Measurements from ENCODE around the gene PER3.

PER3 gene

DNA sequence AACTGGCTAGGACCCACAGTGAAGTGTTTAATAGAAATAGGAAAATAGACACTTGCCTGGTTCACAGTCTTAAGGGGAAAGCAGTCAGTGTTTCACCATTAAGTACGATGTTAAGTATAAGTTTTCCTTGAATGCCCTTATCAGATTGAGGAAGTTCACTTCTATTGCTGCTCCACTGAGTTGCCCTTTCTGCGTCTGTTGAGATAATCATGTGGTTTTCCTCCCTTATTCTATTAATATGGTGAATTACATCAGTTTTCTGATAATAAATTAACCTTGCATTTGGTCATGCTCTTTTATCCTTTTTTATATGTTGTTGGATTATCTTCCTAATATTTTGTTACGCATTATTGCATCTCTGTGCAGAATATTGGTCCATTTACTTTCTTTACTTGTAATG lies 47.4 kb downstream of the PER3 start:
- no peak overlapping the region for H3K4me3 ChIP-seq (ENCODE audit: low read depth, low read length)

- no peak overlapping the region for H3K4me3 ChIP-seq (ENCODE audit: low read depth, low read length)
Observed at GRCh38 chr1:7833035-7833434, 48.9 kb downstream of the PER3 start.

DNA sequence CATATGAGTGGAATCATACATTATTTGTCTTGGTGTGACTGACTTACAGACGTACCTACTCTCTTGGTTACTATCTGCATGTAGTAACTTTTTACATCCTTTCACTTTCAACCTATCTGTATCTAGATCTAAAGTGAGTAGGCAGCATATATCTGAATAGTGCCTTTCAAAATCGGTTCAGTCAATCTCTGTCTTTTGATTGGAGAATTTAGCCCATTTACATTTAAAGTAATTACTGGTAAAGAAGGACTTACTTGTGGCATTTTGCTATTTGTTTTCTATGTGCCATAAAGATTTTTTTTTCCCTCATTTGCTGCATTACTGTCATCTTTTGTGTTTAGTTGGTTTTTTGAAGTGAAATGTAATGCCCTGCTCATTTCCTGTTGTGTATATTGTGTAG lies 54.6 kb downstream of the PER3 start:
- H3K4me3 ChIP-seq (ENCODE audit: low read depth, low read length) = no peak overlapping the region

DNA sequence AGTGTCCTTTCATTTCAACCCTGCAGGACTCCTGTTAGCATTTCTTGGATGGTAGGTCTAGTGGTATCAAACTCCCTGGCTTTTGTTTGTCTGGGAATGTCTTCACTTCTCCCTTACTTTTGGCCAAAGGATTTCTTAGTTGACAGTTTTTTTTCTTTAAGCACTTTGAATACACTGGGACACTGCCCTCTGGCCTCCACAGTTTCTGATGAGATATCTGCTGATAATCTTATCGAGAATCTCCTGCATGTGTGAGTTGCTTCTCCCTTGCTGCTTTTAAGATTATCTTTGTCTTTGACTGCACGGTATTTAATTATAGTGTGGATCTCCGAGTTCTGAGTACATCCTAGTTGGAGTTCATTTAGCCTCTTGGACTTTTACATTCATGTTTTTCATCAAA lies 55.4 kb downstream of the PER3 start:
- H3K4me3 ChIP-seq (ENCODE audit: low read depth, low read length) = no peak overlapping the region

GRCh38 chr1:7842517-7842916 lies 58.4 kb downstream of the PER3 start:
- no peak overlapping the region for H3K4me3 ChIP-seq (ENCODE audit: low read depth, low read length)

- H3K4me3 ChIP-seq (ENCODE audit: low read depth, low read length) = no peak overlapping the region
Observed at GRCh38 chr1:7845761-7846160, 61.7 kb downstream of the PER3 start.

DNA sequence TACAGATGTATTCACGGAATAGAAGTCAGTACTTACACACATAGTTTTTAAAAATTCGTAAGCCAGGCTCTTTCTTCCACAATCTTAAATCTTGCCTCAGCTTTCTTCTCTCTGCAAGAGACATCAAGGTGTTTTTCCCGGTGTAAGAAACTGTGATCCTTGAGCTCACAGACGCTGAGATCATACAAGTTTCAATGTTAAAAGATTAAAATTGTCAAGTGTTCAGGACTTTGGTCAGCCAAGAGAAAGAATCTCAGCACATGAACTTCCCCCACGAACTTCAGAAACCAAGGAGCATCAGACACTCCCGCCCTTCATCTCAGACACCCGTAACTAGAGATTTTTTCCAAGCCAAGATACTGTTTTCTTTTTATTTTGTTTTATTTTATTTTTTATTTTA lies 62.6 kb downstream of the PER3 start:
- no peak overlapping the region for H3K4me3 ChIP-seq (ENCODE audit: low read depth, low read length)

DNA sequence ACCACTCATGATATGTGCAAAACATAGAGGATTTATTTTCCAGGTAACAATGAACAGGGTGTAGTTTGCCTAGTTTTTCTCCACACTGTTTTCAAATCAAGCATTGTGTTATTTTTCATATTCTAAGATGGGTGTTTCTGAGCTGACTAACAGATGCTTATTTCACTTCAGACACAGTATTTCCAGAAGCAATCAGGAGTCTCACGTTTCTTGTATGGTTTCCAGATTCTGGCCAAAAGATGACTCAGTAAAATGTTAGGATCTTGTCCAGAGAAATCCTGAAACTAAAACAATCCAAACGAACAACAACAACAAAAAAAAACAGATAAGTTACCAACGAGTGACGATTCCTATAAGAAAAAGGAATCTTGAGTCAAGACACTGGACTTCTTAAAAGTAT lies 63.5 kb downstream of the PER3 start:
- no peak overlapping the region for H3K4me3 ChIP-seq (ENCODE audit: low read depth, low read length)

GRCh38 chr1:7850786-7851185 lies 66.7 kb downstream of the PER3 start:
- H3K4me3 ChIP-seq (ENCODE audit: low read depth, low read length) = no peak overlapping the region

DNA sequence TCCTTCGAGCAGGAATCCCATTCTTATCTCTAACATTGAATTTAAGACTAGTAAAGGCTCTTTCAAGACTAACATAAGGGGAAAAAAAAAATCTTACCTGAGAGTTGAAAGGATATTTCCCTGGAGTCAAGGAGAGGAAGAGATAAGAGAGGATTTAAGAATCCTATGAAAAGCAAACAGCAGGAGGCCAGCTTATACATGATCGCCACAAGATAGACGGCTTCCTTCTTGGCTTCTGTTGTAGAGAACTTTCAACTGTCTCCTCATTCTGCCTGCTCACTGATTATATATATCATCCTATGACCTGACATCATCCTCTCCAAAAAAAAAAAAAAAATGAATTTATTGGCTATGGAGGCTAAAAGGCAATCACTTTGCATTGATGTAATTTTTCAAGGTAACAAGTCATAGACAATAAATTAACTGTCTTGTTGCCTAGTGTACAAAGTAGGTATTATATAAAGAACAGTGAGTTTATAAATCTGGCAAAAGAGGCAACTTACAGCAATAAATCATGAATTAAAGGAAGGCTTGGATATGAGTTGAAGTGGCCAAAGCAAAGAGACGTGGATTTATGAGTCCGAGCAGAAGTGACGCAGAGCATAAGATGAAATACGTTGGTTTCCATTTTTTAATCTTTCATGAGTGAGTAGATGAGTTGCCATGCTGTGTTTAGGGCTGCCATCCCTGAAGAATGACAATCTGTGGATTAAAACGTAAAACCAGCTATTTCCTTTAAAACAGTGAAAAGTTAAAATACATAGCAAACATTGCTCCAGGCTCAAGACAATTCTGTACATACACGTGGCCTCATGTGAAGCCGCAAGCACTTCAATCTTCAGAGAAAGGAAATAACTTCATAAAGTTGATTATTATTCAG lies 69.0 kb downstream of the PER3 start, which contains the start of gene UTS2:
Gene UTS2 (minus strand): TSS at position 262 of the 880 bp plus-strand sequence. CDS start 62 bp downstream, at position 200.
- H3K4me3 ChIP-seq (ENCODE audit: low read depth, low read length) = no peak within 1 kb of the TSS

DNA sequence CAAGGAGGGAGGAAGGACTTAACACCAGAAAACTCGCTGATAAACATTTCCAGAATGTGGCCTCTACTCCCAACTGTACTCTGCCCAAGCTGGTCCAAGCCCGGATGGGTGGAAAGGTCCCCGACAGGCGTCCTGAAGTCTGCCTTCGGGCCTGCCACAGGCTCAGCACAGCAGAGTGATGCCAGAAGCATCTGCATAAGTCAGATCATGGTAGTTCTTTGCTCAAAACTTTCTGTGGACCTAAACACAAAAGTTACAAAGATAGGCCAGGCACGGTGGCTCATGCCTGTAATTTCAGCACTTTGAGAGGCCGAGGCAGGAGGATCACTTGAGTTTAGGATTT lies 69.6 kb downstream of the PER3 start:
- no peak overlapping the region for H3K4me3 ChIP-seq (ENCODE audit: low read depth, low read length)

DNA sequence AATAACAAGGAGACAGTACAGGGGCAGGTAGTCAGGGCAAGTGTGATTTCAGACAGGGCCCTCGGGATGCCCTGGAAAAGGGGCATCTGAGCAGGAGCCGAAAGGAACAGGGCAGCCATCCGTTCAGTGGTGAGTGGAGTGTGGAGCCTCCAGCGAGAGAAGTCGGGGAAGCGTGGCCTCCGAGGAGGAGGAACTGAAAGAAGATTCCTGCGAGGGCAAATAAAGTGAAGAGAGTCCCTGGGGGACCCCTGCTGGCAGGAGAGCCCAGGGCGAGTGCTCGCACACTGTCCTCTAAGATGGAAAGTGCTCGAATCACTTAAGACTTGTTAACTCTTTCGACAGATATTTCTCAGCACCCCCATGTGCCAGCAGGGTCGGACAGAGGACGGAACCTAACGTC lies 72.3 kb downstream of the PER3 start:
- H3K4me3 ChIP-seq (ENCODE audit: low read depth, low read length) = no peak overlapping the region

- H3K4me3 ChIP-seq (ENCODE audit: low read depth, low read length) = no peak overlapping the region
Observed at GRCh38 chr1:7857000-7857399, 72.9 kb downstream of the PER3 start.

- no peak overlapping the region for H3K4me3 ChIP-seq (ENCODE audit: low read depth, low read length)
Observed at GRCh38 chr1:7857985-7858384, 73.9 kb downstream of the PER3 start.

GRCh38 chr1:7859406-7859805 lies 75.3 kb downstream of the PER3 start:
- no peak overlapping the region for H3K4me3 ChIP-seq (ENCODE audit: low read depth, low read length)

- no peak overlapping the region for H3K4me3 ChIP-seq (ENCODE audit: low read depth, low read length)
Observed at GRCh38 chr1:7860130-7860529, 76.0 kb downstream of the PER3 start.

DNA sequence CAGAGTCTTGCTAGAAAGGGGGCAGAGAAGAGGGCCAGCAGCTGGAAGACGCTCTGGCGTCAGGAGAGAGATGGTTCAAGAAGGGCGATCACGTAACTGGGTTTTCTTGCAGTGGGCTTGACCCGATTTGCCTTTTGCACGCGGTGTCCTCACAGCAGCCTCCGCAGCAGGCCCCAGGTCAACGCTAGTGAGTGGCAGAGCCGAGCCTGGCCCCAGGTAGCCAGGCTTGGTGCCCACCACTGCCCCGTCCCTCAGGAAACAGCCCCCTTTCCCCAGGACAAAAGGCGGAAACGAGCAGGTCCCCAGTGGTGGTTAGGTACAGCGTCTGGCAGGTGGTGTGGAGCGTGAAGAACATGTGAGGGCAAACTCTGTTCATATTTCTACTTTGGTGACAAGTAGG lies 77.4 kb downstream of the PER3 start:
- no peak overlapping the region for H3K4me3 ChIP-seq (ENCODE audit: low read depth, low read length)

GRCh38 chr1:7862211-7863060 lies 78.3 kb downstream of the PER3 start:
- no peak overlapping the region for H3K4me3 ChIP-seq (ENCODE audit: low read depth, low read length)

DNA sequence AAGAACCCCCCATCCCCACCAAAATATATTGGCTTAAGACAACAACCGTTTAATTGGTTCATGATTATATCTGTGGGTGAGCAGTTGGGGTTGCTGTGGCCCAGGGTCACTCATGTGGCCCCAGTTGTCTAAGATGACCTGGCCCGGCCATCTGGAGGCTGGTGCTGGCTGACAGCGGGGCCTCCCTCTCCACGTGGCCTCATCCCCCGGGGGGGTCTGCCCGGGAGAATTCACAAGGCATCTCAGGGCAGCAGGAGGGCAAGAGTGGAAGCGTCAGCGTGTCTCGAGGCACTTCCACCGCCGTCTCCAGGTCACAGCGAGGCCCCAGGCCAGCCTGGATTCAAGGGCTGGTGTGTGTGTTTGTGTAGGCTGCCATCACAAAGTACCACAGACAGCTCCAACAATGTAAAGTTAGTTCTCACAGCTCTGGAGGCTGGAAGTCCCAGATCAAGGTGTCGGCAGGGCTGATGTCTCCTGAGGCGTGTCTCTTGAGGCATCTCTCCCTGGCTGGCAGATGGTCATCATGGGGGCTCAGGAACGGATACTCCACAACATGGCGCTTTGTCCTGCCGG lies 79.8 kb downstream of the PER3 start:
- no peak overlapping the region for H3K4me3 ChIP-seq (ENCODE audit: low read depth, low read length)

- no peak overlapping the region for H3K4me3 ChIP-seq (ENCODE audit: low read depth, low read length)
Observed at GRCh38 chr1:7865978-7866377, 81.9 kb downstream of the PER3 start.

DNA sequence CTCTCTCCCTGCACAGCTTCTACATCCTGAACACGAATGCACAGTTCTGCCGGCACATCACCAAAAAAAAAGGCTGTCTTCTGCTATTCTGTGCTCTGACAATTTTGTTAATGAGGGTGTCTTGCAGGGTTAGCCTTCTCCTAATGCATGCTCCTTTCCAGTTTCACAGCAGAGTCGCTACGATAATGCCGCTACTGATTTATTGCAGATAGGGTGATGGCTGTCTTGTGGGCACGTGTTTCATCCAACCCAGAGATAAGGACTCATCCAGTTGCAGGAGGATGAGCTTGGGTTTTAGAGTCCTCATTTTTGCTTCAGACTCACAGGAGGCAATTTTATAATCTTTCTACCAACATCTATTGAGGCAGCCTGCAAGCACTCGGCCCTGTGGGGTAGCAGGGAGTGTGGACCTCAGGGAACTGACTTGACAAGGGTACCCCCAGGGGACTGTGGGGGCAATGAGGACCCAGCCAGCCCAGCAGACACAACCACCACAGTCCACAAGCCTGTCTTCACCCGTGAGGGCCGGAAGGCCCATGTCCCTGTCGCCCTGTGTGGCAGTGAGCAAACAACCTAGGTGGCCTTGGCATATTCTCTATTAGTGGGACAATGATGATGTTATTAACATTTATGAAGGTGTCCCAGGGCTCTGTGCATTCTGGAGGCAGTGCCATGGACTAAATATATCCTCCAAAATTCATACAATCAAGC lies 84.1 kb downstream of the PER3 start:
- H3K4me3 ChIP-seq (ENCODE audit: low read depth, low read length) = no peak overlapping the region
